Measurements from ENCODE around the gene IGSF22. TPM values are rescaled to one million over a fixed set of nuclear protein-coding genes. Genes with fewer than 3 reads are reported as not detected.
"Not testable (repeated sequence)": the region's sequence is repeated elsewhere in the genome, so short reads cannot be mapped to it uniquely, and the experiment has no call there.

IGSF22 gene
- total RNA-seq, 1 experiment from 2014 or later: 0.52 TPM

DNA sequence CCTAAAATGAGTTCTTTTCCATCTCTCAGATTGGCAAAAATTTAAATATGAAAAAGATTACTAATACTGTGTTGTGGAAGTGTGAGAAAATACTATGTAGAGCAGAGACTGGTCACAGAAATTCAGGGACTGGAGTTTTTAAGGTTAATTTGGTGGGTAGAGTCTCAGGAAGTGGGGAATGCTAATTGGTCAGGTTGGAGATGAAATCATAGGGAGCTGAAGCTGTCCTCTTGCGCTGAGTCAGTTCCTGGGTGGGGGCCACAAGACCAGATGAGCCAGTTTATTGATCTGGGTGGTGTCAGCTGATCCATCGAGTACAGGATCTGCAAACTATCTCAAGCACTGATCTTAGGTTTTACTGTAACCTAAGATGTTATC is 56.8 kb downstream of the IGSF22 start:
- TF ChIP-seq NR1H2 (CRISPR knock-in tag; IDR thresholded peaks at IDR 0.05) (no peak), IRF2 (CRISPR knock-in tag; IDR thresholded peaks at IDR 0.05; ENCODE audit: borderline replicate concordance, low read depth) (no peak), NR2C2 (CRISPR knock-in tag; IDR thresholded peaks at IDR 0.05) (no peak), ATF1 (CRISPR knock-in tag; IDR thresholded peaks at IDR 0.05) (no peak), SMAD3 (CRISPR knock-in tag; IDR thresholded peaks at IDR 0.05; ENCODE audit: borderline replicate concordance) (no peak), JAZF1 (CRISPR knock-in tag; IDR thresholded peaks at IDR 0.05) (no peak), SMAD4 (CRISPR knock-in tag; IDR thresholded peaks at IDR 0.05) (no peak)
- TF ChIP-seq, protein P1, sequence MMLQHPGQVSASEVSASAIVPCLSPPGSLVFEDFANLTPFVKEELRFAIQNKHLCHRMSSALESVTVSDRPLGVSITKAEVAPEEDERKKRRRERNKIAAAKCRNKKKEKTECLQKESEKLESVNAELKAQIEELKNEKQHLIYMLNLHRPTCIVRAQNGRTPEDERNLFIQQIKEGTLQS (CRISPR knock-in tag; conservative IDR thresholded peaks at IDR 0.05): no peak
- TF ChIP-seq, protein P2, sequence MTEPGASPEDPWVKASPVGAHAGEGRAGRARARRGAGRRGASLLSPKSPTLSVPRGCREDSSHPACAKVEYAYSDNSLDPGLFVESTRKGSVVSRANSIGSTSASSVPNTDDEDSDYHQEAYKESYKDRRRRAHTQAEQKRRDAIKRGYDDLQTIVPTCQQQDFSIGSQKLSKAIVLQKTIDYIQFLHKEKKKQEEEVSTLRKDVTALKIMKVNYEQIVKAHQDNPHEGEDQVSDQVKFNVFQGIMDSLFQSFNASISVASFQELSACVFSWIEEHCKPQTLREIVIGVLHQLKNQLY (CRISPR knock-in tag; IDR thresholded peaks at IDR 0.05): no peak
- peaks cover 4% of the 10 kb centered on the region; the same call in 1 of the 2 replicates for H3K27me3 Mint-ChIP-seq (ENCODE audit: low read depth)
- H3K4me3 Mint-ChIP-seq: no peak overlapping the region
- DNase-seq (ENCODE audit: low spot score) (no peak), ATAC-seq (no peak)
- POLR2A ChIA-PET: no interaction called here
- CTCF ChIA-PET: interaction anchor here (1.5 to 3.4 kb wide), 3 partner anchors 17 to 53 kb away, joined by 4 to 9 read pairs (median 7); no protein-coding TSS in a partner anchor
- H3K27ac Mint-ChIP-seq: no peak overlapping the region
- H3K9me3 Mint-ChIP-seq: no peaks in the 10 kb centered on the region
- H3K36me3 Mint-ChIP-seq: no peaks in the 10 kb centered on the region
- H3K4me1 Mint-ChIP-seq: peaks cover 17% of the 10 kb centered on the region

DNA sequence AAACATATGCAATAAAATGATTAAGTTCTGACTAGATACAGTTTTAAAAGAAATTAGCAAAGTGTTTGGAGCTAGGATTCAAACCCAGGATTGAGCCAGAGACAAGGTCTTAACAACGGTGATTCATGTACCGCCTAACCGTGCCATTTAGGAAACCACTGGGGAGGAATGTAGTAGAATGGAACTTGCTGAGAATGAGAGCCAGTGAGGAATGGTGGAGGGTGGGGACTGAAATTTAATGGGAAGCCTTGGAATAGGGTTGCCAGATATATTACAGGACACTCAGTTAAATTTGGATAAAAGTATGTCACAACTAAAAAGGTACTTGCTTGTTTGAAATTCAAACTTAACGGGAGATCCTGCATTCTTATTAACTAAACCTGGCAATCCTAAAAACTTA is 57.9 kb downstream of the IGSF22 start:
- Mint-ChIP-seq H3K27ac (no peak overlapping the region), H3K36me3 (no peaks in the 10 kb centered on the region), H3K4me1 (peaks cover 17% of the 10 kb centered on the region), H3K9me3 (no peaks in the 10 kb centered on the region), H3K27me3 (ENCODE audit: low read depth) (peaks cover 5% of the 10 kb centered on the region), H3K4me3 (no peak overlapping the region)
- ChIA-PET CTCF (interaction anchor here (1.6 to 3.4 kb wide), 2 partner anchors 16 to 38 kb away, joined by 4 to 9 read pairs; no protein-coding TSS in a partner anchor), POLR2A (no interaction called here)
- DNase-seq (ENCODE audit: low spot score): no peak
- ATAC-seq: no peak
- TF ChIP-seq, protein P3, sequence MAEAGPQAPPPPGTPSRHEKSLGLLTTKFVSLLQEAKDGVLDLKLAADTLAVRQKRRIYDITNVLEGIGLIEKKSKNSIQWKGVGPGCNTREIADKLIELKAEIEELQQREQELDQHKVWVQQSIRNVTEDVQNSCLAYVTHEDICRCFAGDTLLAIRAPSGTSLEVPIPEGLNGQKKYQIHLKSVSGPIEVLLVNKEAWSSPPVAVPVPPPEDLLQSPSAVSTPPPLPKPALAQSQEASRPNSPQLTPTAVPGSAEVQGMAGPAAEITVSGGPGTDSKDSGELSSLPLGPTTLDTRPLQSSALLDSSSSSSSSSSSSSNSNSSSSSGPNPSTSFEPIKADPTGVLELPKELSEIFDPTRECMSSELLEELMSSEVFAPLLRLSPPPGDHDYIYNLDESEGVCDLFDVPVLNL (CRISPR knock-in tag; IDR thresholded peaks at IDR 0.05; ENCODE audit: borderline replicate concordance, low read depth): no peak
- no peak for TF ChIP-seq ESRRA (CRISPR knock-in tag; IDR thresholded peaks at IDR 0.05; ENCODE audit: borderline replicate concordance)
- no peak for TF ChIP-seq MYBL2 (CRISPR knock-in tag; IDR thresholded peaks at IDR 0.05)
- TF ChIP-seq ELF4 (CRISPR knock-in tag; IDR thresholded peaks at IDR 0.05; ENCODE audit: low read depth): no peak
- TF ChIP-seq, protein P4, sequence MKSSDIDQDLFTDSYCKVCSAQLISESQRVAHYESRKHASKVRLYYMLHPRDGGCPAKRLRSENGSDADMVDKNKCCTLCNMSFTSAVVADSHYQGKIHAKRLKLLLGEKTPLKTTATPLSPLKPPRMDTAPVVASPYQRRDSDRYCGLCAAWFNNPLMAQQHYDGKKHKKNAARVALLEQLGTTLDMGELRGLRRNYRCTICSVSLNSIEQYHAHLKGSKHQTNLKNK (CRISPR knock-in tag; IDR thresholded peaks at IDR 0.05): no peak
- no peak for TF ChIP-seq FOXK1 (CRISPR knock-in tag; IDR thresholded peaks at IDR 0.05)
- no peak for TF ChIP-seq NR2C2 (CRISPR knock-in tag; IDR thresholded peaks at IDR 0.05)
- TF ChIP-seq, protein P2 (CRISPR knock-in tag; IDR thresholded peaks at IDR 0.05): no peak
- TF ChIP-seq ZNF671 (CRISPR knock-in tag; IDR thresholded peaks at IDR 0.05): no peak
- TF ChIP-seq TCF7 (CRISPR knock-in tag; IDR thresholded peaks at IDR 0.05; ENCODE audit: low read depth): no peak
- TF ChIP-seq, protein P5, sequence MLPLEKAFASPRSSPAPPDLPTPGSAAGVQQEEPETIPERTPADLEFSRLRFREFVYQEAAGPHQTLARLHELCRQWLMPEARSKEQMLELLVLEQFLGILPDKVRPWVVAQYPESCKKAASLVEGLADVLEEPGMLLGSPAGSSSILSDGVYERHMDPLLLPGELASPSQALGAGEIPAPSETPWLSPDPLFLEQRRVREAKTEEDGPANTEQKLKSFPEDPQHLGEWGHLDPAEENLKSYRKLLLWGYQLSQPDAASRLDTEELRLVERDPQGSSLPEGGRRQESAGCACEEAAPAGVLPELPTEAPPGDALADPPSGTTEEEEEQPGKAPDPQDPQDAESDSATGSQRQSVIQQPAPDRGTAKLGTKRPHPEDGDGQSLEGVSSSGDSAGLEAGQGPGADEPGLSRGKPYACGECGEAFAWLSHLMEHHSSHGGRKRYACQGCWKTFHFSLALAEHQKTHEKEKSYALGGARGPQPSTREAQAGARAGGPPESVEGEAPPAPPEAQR (CRISPR knock-in tag; IDR thresholded peaks at IDR 0.05): no peak
- TF ChIP-seq ZNF416 (CRISPR knock-in tag; IDR thresholded peaks at IDR 0.05): no peak
- TF ChIP-seq JAZF1 (CRISPR knock-in tag; IDR thresholded peaks at IDR 0.05): no peak
- TF ChIP-seq RELA (CRISPR knock-in tag; IDR thresholded peaks at IDR 0.05; ENCODE audit: borderline replicate concordance): no peak
- TF ChIP-seq EMX1 (CRISPR knock-in tag; IDR thresholded peaks at IDR 0.05): no peak
- no peak for TF ChIP-seq MXD4 (CRISPR knock-in tag; IDR thresholded peaks at IDR 0.05; ENCODE audit: borderline replicate concordance)
- TF ChIP-seq GTF2I (CRISPR knock-in tag; conservative IDR thresholded peaks at IDR 0.05): no peak
- TF ChIP-seq ZNF317 (CRISPR knock-in tag; IDR thresholded peaks at IDR 0.05; ENCODE audit: borderline replicate concordance, low read depth): no peak
- no peak for TF ChIP-seq NR3C1 (CRISPR knock-in tag; conservative IDR thresholded peaks at IDR 0.05; ENCODE audit: low read depth)

DNA sequence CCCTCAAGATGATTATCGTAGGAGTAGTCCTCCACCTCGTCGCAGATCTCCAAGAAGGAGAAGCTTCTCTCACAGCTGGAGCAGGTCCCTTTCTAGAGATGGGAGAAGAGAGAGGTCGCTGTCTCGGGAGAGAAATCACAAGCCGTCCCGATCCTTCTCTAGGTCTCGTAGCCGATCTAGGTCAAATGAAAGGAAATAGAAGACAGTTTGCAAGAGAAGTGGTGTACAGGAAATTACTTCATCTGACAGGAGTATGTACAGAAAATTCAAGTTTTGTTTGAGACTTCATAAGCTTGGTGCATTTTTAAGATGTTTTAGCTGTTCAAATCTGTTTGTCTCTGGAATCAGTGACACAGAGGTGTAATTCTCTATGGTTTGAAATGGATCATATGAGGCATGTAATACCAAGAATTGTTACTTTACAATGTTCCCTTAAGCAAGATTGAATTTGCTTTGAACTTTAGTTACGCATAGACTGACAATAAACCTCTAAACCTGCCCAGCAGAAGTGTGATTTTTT is 60.6 kb downstream of the IGSF22 start:
- H3K36me3 Mint-ChIP-seq; H3K4me3 Mint-ChIP-seq; H3K9me3 Mint-ChIP-seq; DNase-seq (ENCODE audit: low spot score); H3K27ac Mint-ChIP-seq; ATAC-seq; POLR2A ChIA-PET: not testable (repeated sequence)
- peaks cover 17% of the 10 kb centered on the region for H3K4me1 Mint-ChIP-seq
- CTCF ChIA-PET: interaction anchor here (0.6 kb wide), 1 partner anchor 57 kb away, joined by 3 read pairs; no protein-coding TSS in a partner anchor
- peaks cover 30% of the 10 kb centered on the region for H3K27me3 Mint-ChIP-seq (ENCODE audit: low read depth)
